Erythroblast (primary cell): ENCODE results near the gene H2BK1.

Source experiments
- GATA1 ChIP-seq: IDR thresholded peaks from 2 replicates; pipeline ENCODE4 v1.6.1; 2011; ENCODE audit warnings: low read depth, mild to moderate bottlenecking, control low read depth, low read length, moderate library complexity
- POLR2A ChIP-seq: IDR thresholded peaks from 2 replicates; pipeline ENCODE4 v1.6.1; 2011; ENCODE audit warnings: mild to moderate bottlenecking, low read length

DNA sequence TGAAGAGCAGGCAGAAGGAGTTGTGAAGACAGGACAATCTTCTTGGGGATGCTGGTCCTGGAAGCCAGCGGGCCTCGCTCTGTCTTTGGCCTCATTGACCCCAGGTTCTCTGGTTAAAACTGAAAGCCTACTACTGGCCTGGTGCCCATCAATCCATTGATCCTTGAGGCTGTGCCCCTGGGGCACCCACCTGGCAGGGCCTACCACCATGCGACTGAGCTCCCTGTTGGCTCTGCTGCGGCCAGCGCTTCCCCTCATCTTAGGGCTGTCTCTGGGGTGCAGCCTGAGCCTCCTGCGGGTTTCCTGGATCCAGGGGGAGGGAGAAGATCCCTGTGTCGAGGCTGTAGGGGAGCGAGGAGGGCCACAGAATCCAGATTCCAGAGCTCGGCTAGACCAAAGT lies 23.5 kb upstream of the H2BK1 start:
- TF ChIP-seq POLR2A (no peak), GATA1 (no peak)
